Upper lobe of right lung (tissue), 1 donor: ENCODE measurements around the gene NSD1. TPM values are rescaled to one million over a fixed set of nuclear protein-coding genes. Genes with fewer than 3 reads are reported as not detected.

Experiments used
- ATAC-seq: fragments of 200-7000 bp; cut with Tn5 transposase; one replicate; pipeline ENCODE4 v1.9.1; 2020; ENCODE audit warnings: mild to moderate bottlenecking, moderate library complexity
- DNase-seq: peaks from one replicate; pipeline ENCODE4 v3.0.0-alpha.2; 2020
- H3K27ac ChIP-seq: fragments of 200-600 bp; one replicate; pipeline ENCODE4 v1.8.0; 2022
- H3K27me3 ChIP-seq: fragments of 200-600 bp; one replicate; pipeline ENCODE4 v1.8.0; 2022; ENCODE audit warnings: mild to moderate bottlenecking
- H3K36me3 ChIP-seq: fragments of 200-600 bp; one replicate; pipeline ENCODE4 v1.8.0; 2022
- H3K4me1 ChIP-seq: fragments of 200-600 bp; one replicate; pipeline ENCODE4 v1.8.0; 2022
- H3K4me3 ChIP-seq: fragments of 200-600 bp; one replicate; pipeline ENCODE4 v1.8.0; 2022; ENCODE audit warnings: mild to moderate bottlenecking
- H3K9me3 ChIP-seq: fragments of 200-600 bp; one replicate; pipeline ENCODE4 v1.8.0; 2022
- intact Hi-C: fragments of 100-400 bp; cut with DNase I; formaldehyde crosslinking; loops from one replicate; pipeline ENCODE4 v1.11.0; 2022
- total RNA-seq: library from RNA; stranded (reverse); fragmentation: NEBNext Ultra II Directional; extraction: Animal tissue kit (Norgen Biotek cat#: 25700); gene quantifications from one replicate; pipeline ENCODE4 v1.2.1, GENCODE V29; 2021
- TF ChIP-seq, protein P1 (sequence below): fragments of 200-600 bp; IDR thresholded peaks from one replicate; pipeline ENCODE4 v1.8.0; 2022; ENCODE audit warnings: antibody characterized with exemption
- donor health status: DM: no; HTN: yes; CAD: no; lungs with severe emphysema.

The NSD1 gene
- total RNA-seq, 1 donor from 2014 or later, result 67.7 TPM

GRCh38 chr5:177315411-177315810, 181.8 kb downstream of the NSD1 start:
- H3K36me3 ChIP-seq, result no peaks in the 10 kb centered on the region
- ATAC-seq, result no peak

GRCh38 chr5:177316005-177316404, 182.4 kb downstream of the NSD1 start:
- H3K27ac ChIP-seq, result no peak overlapping the region
- intact Hi-C loops, result no loop called here
- H3K36me3 ChIP-seq, result no peaks in the 10 kb centered on the region
- TF ChIP-seq, protein P1, sequence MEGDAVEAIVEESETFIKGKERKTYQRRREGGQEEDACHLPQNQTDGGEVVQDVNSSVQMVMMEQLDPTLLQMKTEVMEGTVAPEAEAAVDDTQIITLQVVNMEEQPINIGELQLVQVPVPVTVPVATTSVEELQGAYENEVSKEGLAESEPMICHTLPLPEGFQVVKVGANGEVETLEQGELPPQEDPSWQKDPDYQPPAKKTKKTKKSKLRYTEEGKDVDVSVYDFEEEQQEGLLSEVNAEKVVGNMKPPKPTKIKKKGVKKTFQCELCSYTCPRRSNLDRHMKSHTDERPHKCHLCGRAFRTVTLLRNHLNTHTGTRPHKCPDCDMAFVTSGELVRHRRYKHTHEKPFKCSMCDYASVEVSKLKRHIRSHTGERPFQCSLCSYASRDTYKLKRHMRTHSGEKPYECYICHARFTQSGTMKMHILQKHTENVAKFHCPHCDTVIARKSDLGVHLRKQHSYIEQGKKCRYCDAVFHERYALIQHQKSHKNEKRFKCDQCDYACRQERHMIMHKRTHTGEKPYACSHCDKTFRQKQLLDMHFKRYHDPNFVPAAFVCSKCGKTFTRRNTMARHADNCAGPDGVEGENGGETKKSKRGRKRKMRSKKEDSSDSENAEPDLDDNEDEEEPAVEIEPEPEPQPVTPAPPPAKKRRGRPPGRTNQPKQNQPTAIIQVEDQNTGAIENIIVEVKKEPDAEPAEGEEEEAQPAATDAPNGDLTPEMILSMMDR, result no peak
- H3K9me3 ChIP-seq, result no peaks in the 10 kb centered on the region
- H3K4me3 ChIP-seq, result no peak overlapping the region
- H3K27me3 ChIP-seq, result no peaks in the 10 kb centered on the region
- ATAC-seq (no peak), DNase-seq (no peak)
- H3K4me1 ChIP-seq, result peaks cover 14% of the 10 kb centered on the region

More at GRCh38 chr5:177315411-177315810, 181.8 kb downstream of the NSD1 start:
- intact Hi-C loops, result no loop called here
- H3K27ac ChIP-seq, result no peak overlapping the region
- H3K4me1 ChIP-seq, result peaks cover 20% of the 10 kb centered on the region
- TF ChIP-seq, protein P1, result no peak
- no peak overlapping the region for H3K4me3 ChIP-seq
- no peaks in the 10 kb centered on the region for H3K9me3 ChIP-seq
- peak; percentile 45 for DNase-seq
- H3K27me3 ChIP-seq, result no peaks in the 10 kb centered on the region

- TF ChIP-seq, protein P1, result peak; percentile 88
- no peaks in the 10 kb centered on the region for H3K4me1 ChIP-seq
- H3K36me3 ChIP-seq, result no peaks in the 10 kb centered on the region
- H3K9me3 ChIP-seq, result no peaks in the 10 kb centered on the region
- intact Hi-C loops, result no loop called here
- H3K27ac ChIP-seq, result no peak overlapping the region
- no peaks in the 10 kb centered on the region for H3K27me3 ChIP-seq
- DNase-seq (peak; percentile 75), ATAC-seq (peak; percentile 81)
- H3K4me3 ChIP-seq, result no peak overlapping the region
Observed at GRCh38 chr5:177317959-177318377, 184.4 kb downstream of the NSD1 start.

GRCh38 chr5:177319913-177320588, 186.5 kb downstream of the NSD1 start:
- no peak overlapping the region for H3K27ac ChIP-seq
- H3K36me3 ChIP-seq, result no peaks in the 10 kb centered on the region
- H3K27me3 ChIP-seq, result no peaks in the 10 kb centered on the region
- intact Hi-C loops, result no loop called here
- H3K9me3 ChIP-seq, result no peaks in the 10 kb centered on the region
- DNase-seq (peak; percentile 56), ATAC-seq (peak; percentile 38)
- no peaks in the 10 kb centered on the region for H3K4me1 ChIP-seq
- TF ChIP-seq, protein P1, result no peak
- H3K4me3 ChIP-seq, result no peak overlapping the region

DNA sequence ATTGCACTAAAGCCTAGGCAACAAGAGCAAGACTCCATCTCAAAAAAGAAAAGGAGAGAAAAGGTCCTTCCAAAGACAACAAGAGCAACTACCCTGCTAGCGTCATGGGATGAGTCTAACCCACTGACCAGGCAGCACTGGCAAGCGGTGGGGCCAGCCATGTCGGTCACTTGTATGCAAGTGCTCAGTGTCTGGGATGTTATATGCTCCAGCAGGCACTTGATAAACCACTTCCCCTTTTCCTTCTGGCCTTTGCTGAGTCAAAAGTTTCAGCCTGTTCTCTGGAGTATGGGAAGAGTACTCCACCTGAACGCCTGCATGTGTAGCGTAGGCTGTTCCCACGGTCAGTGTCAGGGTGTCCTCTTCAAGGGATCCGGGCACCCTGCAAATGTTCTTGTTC, 187.3 kb downstream of the NSD1 start:
- Histone ChIP-seq H3K4me1 (no peaks in the 10 kb centered on the region), H3K27ac (no peak overlapping the region), H3K36me3 (no peaks in the 10 kb centered on the region), H3K27me3 (no peaks in the 10 kb centered on the region), H3K4me3 (no peak overlapping the region), H3K9me3 (no peaks in the 10 kb centered on the region)
- DNase-seq (peak; percentile 56), ATAC-seq (peak; percentile 75)
- intact Hi-C loops, result no loop called here
- TF ChIP-seq, protein P1, result no peak
